SU-DHL-6 (cell line): ENCODE data around the gene EFCAB6.

Experiments
- H2AFZ ChIP-seq: fragments of 200-600 bp; sonication (generic); 2 replicates; pipeline ENCODE4 v1.6.1; 2014; ENCODE audit warnings: low read depth, mild to moderate bottlenecking, moderate library complexity, mixed read lengths, antibody characterized with exemption, low read length; ENCODE audit not compliant: severe bottlenecking
- H3F3A ChIP-seq: fragments of 200-600 bp; shearing (Covaris generic); 2 replicates; pipeline ENCODE4 v1.6.0; 2016; ENCODE audit warnings: antibody characterized with exemption, mild to moderate bottlenecking; ENCODE audit not compliant: insufficient read depth
- H3K27ac ChIP-seq: fragments of 200-600 bp; sonication (generic); 2 replicates; pipeline ENCODE4 v1.5.1; 2016; ENCODE audit warnings: low read depth, mild to moderate bottlenecking, low read length, moderate library complexity, mixed read lengths
- H3K27me3 ChIP-seq: fragments of 200-600 bp; sonication (generic), shearing (Covaris generic); 2 replicates; pipeline ENCODE4 v1.6.0; 2014; ENCODE audit warnings: mild to moderate bottlenecking, low read length
- H3K36me3 ChIP-seq: fragments of 200-600 bp; sonication (generic); 2 replicates; pipeline ENCODE4 v1.6.1; 2014; ENCODE audit warnings: mild to moderate bottlenecking, low read length, mixed read lengths
- H3K4me2 ChIP-seq: fragments of 300-600, 200-600 bp; shearing (Covaris generic), sonication (generic); 2 replicates; pipeline ENCODE4 v1.6.0; 2014; ENCODE audit warnings: low read length, low read depth, mild to moderate bottlenecking; ENCODE audit not compliant: poor library complexity, severe bottlenecking
- H3K4me3 ChIP-seq: fragments of 200-600 bp; sonication (generic); 2 replicates; pipeline ENCODE4 v1.5.1; 2014; ENCODE audit warnings: antibody characterized with exemption, low read length, mild to moderate bottlenecking, mixed read lengths; ENCODE audit not compliant: insufficient read depth, poor library complexity, severe bottlenecking
- H3K79me2 ChIP-seq: fragments of 200-600 bp; sonication (generic); 2 replicates; pipeline ENCODE4 v1.6.1; 2014; ENCODE audit warnings: mild to moderate bottlenecking, low read length, moderate library complexity; ENCODE audit not compliant: insufficient read depth
- H3K9ac ChIP-seq: fragments of 200-600 bp; sonication (generic); 2 replicates; pipeline ENCODE4 v1.7.0; 2014; ENCODE audit warnings: mild to moderate bottlenecking, low read length
- H3K9me2 ChIP-seq: fragments of 200-600 bp; sonication (generic); replicated peaks from 2 replicates; pipeline ENCODE4 v1.6.1; 2014; ENCODE audit warnings: low read length; ENCODE audit not compliant: insufficient read depth
- H3K9me3 ChIP-seq: fragments of 200-600 bp; sonication (generic); 2 replicates; pipeline ENCODE4 v1.6.1; 2014; ENCODE audit warnings: low read length, mixed read lengths; ENCODE audit not compliant: insufficient read depth
- H4K20me1 ChIP-seq: fragments of 200-600 bp; sonication (generic); 2 replicates; pipeline ENCODE4 v1.6.1; 2014; ENCODE audit warnings: low read depth, mild to moderate bottlenecking, antibody characterized with exemption, low read length, moderate library complexity, mixed read lengths
- CTCF ChIP-seq: fragments of 200-600 bp; sonication (generic); IDR thresholded peaks from one replicate; pipeline ENCODE4 v1.5.1; 2017; ENCODE audit warnings: antibody characterized with exemption, mild to moderate bottlenecking, low read length, moderate library complexity; ENCODE audit not compliant: insufficient read depth, poor library complexity, severe bottlenecking
- EZH2phosphoT487 ChIP-seq: fragments of 200-600 bp; sonication (generic), shearing (Covaris generic); conservative IDR thresholded peaks from 2 replicates; pipeline ENCODE4 v1.6.1; 2018; ENCODE audit warnings: mild to moderate bottlenecking, antibody characterized with exemption, low read length, moderate library complexity, mixed read lengths

Gene EFCAB6

GRCh38 chr22:43587574-43587973, 224.5 kb downstream of the EFCAB6 start:
- peaks cover 9% of the 10 kb centered on the region; the same call in 1 of the 2 replicates for H3K27me3 ChIP-seq
- no peaks in the 10 kb centered on the region for H3K79me2 ChIP-seq
- H3K27ac ChIP-seq, result no peak overlapping the region
- no peak for TF ChIP-seq EZH2phosphoT487
- TF ChIP-seq CTCF, result no peak
- H2AFZ ChIP-seq, result no peak overlapping the region
- no peak overlapping the region for H3K9ac ChIP-seq
- no peak overlapping the region for H3K4me2 ChIP-seq
- H3K9me2 ChIP-seq, result no peaks in the 10 kb centered on the region
- no peak overlapping the region for H3K4me3 ChIP-seq
- no peaks in the 10 kb centered on the region for H4K20me1 ChIP-seq
- H3K36me3 ChIP-seq, result no peaks in the 10 kb centered on the region
- no peaks in the 10 kb centered on the region for H3K9me3 ChIP-seq
- no peaks in the 10 kb centered on the region for H3F3A ChIP-seq

DNA sequence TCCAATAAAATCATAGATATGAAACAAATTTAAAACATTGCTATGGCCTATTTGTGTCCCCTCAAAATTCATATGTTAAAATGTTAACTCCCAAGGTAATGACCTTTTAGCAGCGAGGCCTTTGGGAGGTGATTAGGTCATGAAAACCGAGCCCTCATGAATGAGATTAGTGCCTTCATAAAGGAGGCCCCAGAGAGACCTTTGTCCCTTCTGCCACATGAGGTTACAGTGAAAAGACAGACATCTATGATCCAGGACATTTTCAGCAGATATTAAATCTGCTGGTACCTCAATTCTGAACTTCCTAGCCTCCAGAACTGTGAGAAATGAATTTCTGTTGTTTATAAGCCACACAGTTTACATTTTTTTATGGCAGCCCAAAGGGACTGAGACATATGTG, 228.6 kb downstream of the EFCAB6 start:
- Histone ChIP-seq H3K9me3 (no peaks in the 10 kb centered on the region), H2AFZ (no peak overlapping the region), H3K27ac (no peak overlapping the region), H3K4me2 (no peak overlapping the region), H3K9me2 (no peaks in the 10 kb centered on the region), H3K9ac (no peak overlapping the region), H3F3A (no peaks in the 10 kb centered on the region), H3K27me3 (peaks cover 9% of the 10 kb centered on the region; the same call in 1 of the 2 replicates), H4K20me1 (no peaks in the 10 kb centered on the region), H3K4me3 (no peak overlapping the region), H3K79me2 (no peaks in the 10 kb centered on the region), H3K36me3 (no peaks in the 10 kb centered on the region)
- TF ChIP-seq EZH2phosphoT487 (no peak), CTCF (no peak)

- Histone ChIP-seq H3K36me3 (no peaks in the 10 kb centered on the region), H2AFZ (no peak overlapping the region), H3K9ac (no peak overlapping the region)
Measured at GRCh38 chr22:43582394-43582793, 229.7 kb downstream of the EFCAB6 start.

More at GRCh38 chr22:43582394-43582793, 229.7 kb downstream of the EFCAB6 start:
- H3K27me3 ChIP-seq, result peaks cover 9% of the 10 kb centered on the region; the same call in 1 of the 2 replicates
- no peaks in the 10 kb centered on the region for H3K9me3 ChIP-seq
- H4K20me1 ChIP-seq, result no peaks in the 10 kb centered on the region
- TF ChIP-seq EZH2phosphoT487, result no peak
- TF ChIP-seq CTCF, result no peak
- no peak overlapping the region for H3K4me2 ChIP-seq
- no peak overlapping the region for H3K4me3 ChIP-seq
- H3K79me2 ChIP-seq, result no peaks in the 10 kb centered on the region
- no peak overlapping the region for H3K27ac ChIP-seq
- H3K9me2 ChIP-seq, result no peaks in the 10 kb centered on the region
- H3F3A ChIP-seq, result no peaks in the 10 kb centered on the region
